ENCODE results near the gene CACNA1B.

- TF ChIP-seq POLR2AphosphoS5 (IDR thresholded peaks at IDR 0.05; ENCODE audit: low read depth, low read length) (no peak), TAF1 (IDR thresholded peaks at IDR 0.05; ENCODE audit: low read depth, low read length) (no peak), POLR2A (IDR thresholded peaks at IDR 0.05; ENCODE audit: low read depth, low read length) (no peak), POU2F2 (IDR thresholded peaks at IDR 0.05; ENCODE audit: low read depth, low read length) (no peak), SPI1 (IDR thresholded peaks at IDR 0.05; ENCODE audit: low read depth, low read length) (no peak)
These were observed 82.2 kb downstream of the CACNA1B start for GRCh38 chr9:137959641-137960411.

All from GM12891 (cell line).